Psoas muscle (tissue), 8 donors: ENCODE measurements around the gene HSDL2. TPM values are rescaled to one million over a fixed set of nuclear protein-coding genes. Genes with fewer than 3 reads are reported as not detected.

Experiments
- ATAC-seq, 4 donors: fragments of 200-7000 bp; cut with Tn5 transposase; one replicate each; pipeline ENCODE4 v1.9.1; 2020; ENCODE audit warnings: moderate library complexity in 3 of 4, mild to moderate bottlenecking in 2 of 4
- DNase-seq, 2 donors: peaks; one replicate each; pipeline ENCODE4 v3.0.0-alpha.2; 2020
- H3K27ac ChIP-seq: fragments of 200-600 bp; one replicate; pipeline ENCODE4 v1.8.0; 2022
- H3K27me3 ChIP-seq, 3 donors: fragments of 200-600 bp in 1 of 3; one replicate each; pipeline versions ENCODE4 v1.6.1 to v1.8.0; 2013 to 2022; ENCODE audit warnings: low read length in 2 of 3, mild to moderate bottlenecking in 2 of 3, moderate library complexity in 1 of 3; ENCODE audit not compliant: insufficient read depth in 3 of 3
- H3K36me3 ChIP-seq, 2 donors: fragments of 200-600 bp in 1 of 2; one replicate each; pipeline versions ENCODE4 v1.6.1 to v1.8.0; 2013 to 2022; ENCODE audit warnings: low read depth in 1 of 2, mild to moderate bottlenecking in 1 of 2, moderate library complexity in 1 of 2; ENCODE audit not compliant: insufficient read depth in 1 of 2
- H3K4me1 ChIP-seq: fragments of 200-600 bp; one replicate; pipeline ENCODE4 v1.8.0; 2022
- H3K4me3 ChIP-seq: fragments of 200-600 bp; one replicate; pipeline ENCODE4 v1.8.0; 2022; ENCODE audit warnings: mild to moderate bottlenecking
- H3K9me3 ChIP-seq: fragments of 200-600 bp; one replicate; pipeline ENCODE4 v1.8.0; 2022
- CTCF ChIP-seq: fragments of 200-600 bp; IDR thresholded peaks from one replicate; pipeline ENCODE4 v1.8.0; 2022; ENCODE audit warnings: antibody characterized with exemption
- WGBS, 3 donors: extraction: QIAGEN DNeasy Blood & Tissue Kit; methylation state at CpG; one replicate each; pipeline versions ENCODE4 v1.1.6 to v1.1.7; 2013; 5-methylcytosine and 5-hydroxymethylcytosine counted together
- intact Hi-C, 2 donors: fragments of 100-400 bp; cut with DNase I; formaldehyde crosslinking; loops; one replicate each; pipeline versions ENCODE4 v1.11.0 to v1.14.2; 2022
- polyA plus RNA-seq, 3 donors: library from polyadenylated mRNA; stranded (reverse); fragments of 200-250 nt; gene quantifications; one replicate each; pipeline ENCODE4 v1.2.3, GENCODE V29; 2013
- total RNA-seq, 4 donors: library from RNA; stranded (reverse); fragmentation: NEBNext Ultra II Directional in 2 of 4; extraction: Animal tissue kit (Norgen Biotek cat#: 25700) in 2 of 4; gene quantifications; one replicate each; pipeline versions ENCODE4 v1.2.1 to v1.2.4, GENCODE V29; 2021 to 2023
- donor health status: healthy with polysubstance abuse.
- donor health status: DM: no; HTN: no; CAD: no; lungs with moderate emphysema.
- donor health status: Bipolar disorder and iron deficiency.
- donor health status: healthy.
- donor health status: DM: yes; HTN: yes; CAD: no.
- donor health status: DM: no; HTN: no; CAD: no.
- donor health status: DM: no; HTN: no; CAD: no.
- donor health status: DM: yes; HTN: yes; CAD: no.

Gene HSDL2
- total and polyA plus RNA-seq, 7 donors, result 62.1 to 119 (median 86.8) TPM

GRCh38 chr9:112434487-112434886, 54.6 kb downstream of the HSDL2 start:
- Histone ChIP-seq H3K9me3 (no peaks in the 10 kb centered on the region), H3K27me3 (no peaks in the 10 kb centered on the region), H3K4me3 (no peak overlapping the region), H3K4me1 (no peaks in the 10 kb centered on the region), H3K36me3 (peaks cover 0 to 46% of the 10 kb centered on the region in 2 donors), H3K27ac (peak overlapping the region; percentile 56)
- 100% methylated on average over 1 of the region's 1 CpG for WGBS, 3 donors
- intact Hi-C loops, result no loop called here
- ATAC-seq, result peak; percentile 71 to 85 (median 75)
- TF ChIP-seq CTCF, result no peak
- no peak for DNase-seq

- no peaks in the 10 kb centered on the region for H3K4me1 ChIP-seq
- peaks cover 0 to 60% of the 10 kb centered on the region in 2 donors for H3K36me3 ChIP-seq
- no peaks in the 10 kb centered on the region for H3K9me3 ChIP-seq
- DNase-seq (no peak), ATAC-seq (no peak)
- intact Hi-C loops, result no loop called here
- no peaks in the 10 kb centered on the region for H3K27me3 ChIP-seq
- H3K4me3 ChIP-seq, result no peak overlapping the region
- H3K27ac ChIP-seq, result no peak overlapping the region
- TF ChIP-seq CTCF, result no peak
- WGBS, 3 donors, result 97 to 98% (median 97%) methylated on average over 2 of the region's 2 CpGs
Observed at GRCh38 chr9:112437406-112437805, 57.5 kb downstream of the HSDL2 start.

GRCh38 chr9:112439171-112439570, 59.3 kb downstream of the HSDL2 start:
- WGBS, 3 donors, result 93 to 98% (median 96%) methylated on average over 2 of the region's 2 CpGs
- TF ChIP-seq CTCF, result no peak
- H3K4me3 ChIP-seq, result no peak overlapping the region
- intact Hi-C loops, result no loop called here
- ATAC-seq, result no peak
- H3K4me1 ChIP-seq, result no peaks in the 10 kb centered on the region
- H3K27me3 ChIP-seq, result no peaks in the 10 kb centered on the region
- H3K27ac ChIP-seq, result no peak overlapping the region
- H3K36me3 ChIP-seq, result peaks cover 0 to 75% of the 10 kb centered on the region in 2 donors
- DNase-seq, result no peak
- H3K9me3 ChIP-seq, result no peaks in the 10 kb centered on the region

GRCh38 chr9:112439825-112440224, 59.9 kb downstream of the HSDL2 start:
- ATAC-seq (no peak), DNase-seq (no peak)
- 96 to 98% (median 97%) methylated on average over 2 of the region's 2 CpGs for WGBS, 3 donors
- no peaks in the 10 kb centered on the region for H3K9me3 ChIP-seq
- H3K4me1 ChIP-seq, result no peaks in the 10 kb centered on the region
- intact Hi-C loops, result no loop called here
- no peak overlapping the region for H3K27ac ChIP-seq
- H3K27me3 ChIP-seq, result no peaks in the 10 kb centered on the region
- no peak overlapping the region for H3K4me3 ChIP-seq
- peaks cover 0 to 78% of the 10 kb centered on the region in 2 donors for H3K36me3 ChIP-seq
- TF ChIP-seq CTCF, result no peak

- no peak for ATAC-seq
- Histone ChIP-seq H3K9me3 (no peaks in the 10 kb centered on the region), H3K27ac (no peak overlapping the region), H3K4me1 (peaks cover 11% of the 10 kb centered on the region), H3K4me3 (no peak overlapping the region), H3K27me3 (no peaks in the 10 kb centered on the region), H3K36me3 (peaks cover 0 to 64% of the 10 kb centered on the region in 2 donors)
- peak; percentile 26 for TF ChIP-seq CTCF
- intact Hi-C loops, result no loop called here
- no peak for DNase-seq
Observed at GRCh38 chr9:112443200-112443599, 63.3 kb downstream of the HSDL2 start.
